C4-2B (cell line): ENCODE results near the gene EMP2.

Experiments
- CTCF ChIP-seq: fragments of 450-650 bp; conservative IDR thresholded peaks from 2 replicates; pipeline ENCODE4 v1.5.1; 2017; ENCODE audit warnings: mild to moderate bottlenecking
- ZFX ChIP-seq: fragments of 450-650 bp; IDR thresholded peaks from 2 replicates; pipeline ENCODE4 v1.6.1; 2017

GRCh38 chr16:10519929-10520868 lies 60.2 kb downstream of the EMP2 start:
- TF ChIP-seq CTCF (no peak), ZFX (no peak)
